Breast epithelium (tissue), 3 donors: ENCODE results near the gene COL18A1.

Experiments used
- POLR2A ChIP-seq: fragments of 450-650 bp; IDR thresholded peaks from one replicate; pipeline ENCODE4 v1.6.1; 2016; ENCODE audit warnings: antibody characterized with exemption, mild to moderate bottlenecking, moderate library complexity
- POLR2AphosphoS5 ChIP-seq, 3 donors: sonication (generic); formaldehyde crosslinking; IDR thresholded peaks; one replicate each; pipeline ENCODE4 v1.6.1; 2017; ENCODE audit warnings: antibody characterized with exemption in 3 of 3
- TF ChIP-seq, protein P1 (sequence below), 3 donors: fragments of 450-650 bp; IDR thresholded peaks; one replicate each; pipeline ENCODE4 v1.5.1; 2016 to 2017; ENCODE audit warnings: antibody characterized with exemption in 3 of 3, mild to moderate bottlenecking in 3 of 3, moderate library complexity in 3 of 3

DNA sequence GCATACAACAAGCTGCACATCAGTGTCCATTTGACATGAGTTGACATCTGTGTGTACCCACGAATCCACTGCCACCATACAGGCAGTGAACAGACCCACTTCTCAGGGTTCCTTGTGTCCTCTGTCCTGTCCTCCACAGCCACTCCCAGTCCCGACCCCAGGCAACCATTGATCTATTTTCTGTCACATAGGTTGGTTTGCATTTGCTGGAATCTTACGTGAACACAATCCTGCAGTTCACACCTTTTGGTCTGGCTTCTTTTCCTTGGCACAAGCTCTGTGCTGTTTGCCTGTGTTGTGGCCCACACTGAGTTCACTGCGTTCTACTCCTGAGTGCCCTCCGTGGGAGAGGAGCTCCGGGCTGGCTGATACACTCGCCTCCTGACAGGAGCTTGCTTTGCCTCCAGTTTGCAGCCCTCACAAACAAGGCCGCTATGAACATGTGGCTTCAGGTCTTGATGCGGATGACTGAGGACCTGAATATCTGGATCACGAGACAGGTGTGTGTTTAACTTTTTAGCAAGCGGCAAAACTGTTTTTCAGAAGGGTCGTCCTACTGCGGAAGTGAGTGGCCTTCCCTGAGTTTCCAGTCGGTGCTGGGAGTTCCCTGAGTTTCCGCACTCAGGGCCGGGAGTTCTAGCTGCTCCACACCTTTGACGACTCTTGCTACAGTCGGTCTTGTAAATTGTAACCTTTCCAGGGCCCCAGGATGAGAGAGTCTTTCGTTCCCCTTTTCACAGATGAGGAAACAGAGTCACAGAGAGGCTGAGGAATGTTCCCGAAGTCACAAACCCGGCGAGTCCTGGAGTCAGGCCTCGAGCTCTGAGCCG is 13.0 kb upstream of the COL18A1 start:
- TF ChIP-seq, protein P1, sequence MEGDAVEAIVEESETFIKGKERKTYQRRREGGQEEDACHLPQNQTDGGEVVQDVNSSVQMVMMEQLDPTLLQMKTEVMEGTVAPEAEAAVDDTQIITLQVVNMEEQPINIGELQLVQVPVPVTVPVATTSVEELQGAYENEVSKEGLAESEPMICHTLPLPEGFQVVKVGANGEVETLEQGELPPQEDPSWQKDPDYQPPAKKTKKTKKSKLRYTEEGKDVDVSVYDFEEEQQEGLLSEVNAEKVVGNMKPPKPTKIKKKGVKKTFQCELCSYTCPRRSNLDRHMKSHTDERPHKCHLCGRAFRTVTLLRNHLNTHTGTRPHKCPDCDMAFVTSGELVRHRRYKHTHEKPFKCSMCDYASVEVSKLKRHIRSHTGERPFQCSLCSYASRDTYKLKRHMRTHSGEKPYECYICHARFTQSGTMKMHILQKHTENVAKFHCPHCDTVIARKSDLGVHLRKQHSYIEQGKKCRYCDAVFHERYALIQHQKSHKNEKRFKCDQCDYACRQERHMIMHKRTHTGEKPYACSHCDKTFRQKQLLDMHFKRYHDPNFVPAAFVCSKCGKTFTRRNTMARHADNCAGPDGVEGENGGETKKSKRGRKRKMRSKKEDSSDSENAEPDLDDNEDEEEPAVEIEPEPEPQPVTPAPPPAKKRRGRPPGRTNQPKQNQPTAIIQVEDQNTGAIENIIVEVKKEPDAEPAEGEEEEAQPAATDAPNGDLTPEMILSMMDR (IDR thresholded peaks at IDR 0.05) = no peak
- TF ChIP-seq POLR2A (no peak), POLR2AphosphoS5 (IDR thresholded peaks at IDR 0.05) (no peak)
